SKM-1 treated with dmso at 0.1 percent for 144 hours (cell line): ENCODE results near the gene PKN1.

Source experiments
- DNase-seq: peaks from one replicate; lab custom pipeline; 2025; ENCODE audit not compliant: unreplicated experiment; lab: John Stamatoyannopoulos, UW

The PKN1 gene

GRCh38 chr19:14460935-14461334 is 27.8 kb downstream of the PKN1 start:
- no peak for DNase-seq

- DNase-seq, result peak; percentile 57
Observed at GRCh38 chr19:14462401-14462800, 29.3 kb downstream of the PKN1 start.

DNA sequence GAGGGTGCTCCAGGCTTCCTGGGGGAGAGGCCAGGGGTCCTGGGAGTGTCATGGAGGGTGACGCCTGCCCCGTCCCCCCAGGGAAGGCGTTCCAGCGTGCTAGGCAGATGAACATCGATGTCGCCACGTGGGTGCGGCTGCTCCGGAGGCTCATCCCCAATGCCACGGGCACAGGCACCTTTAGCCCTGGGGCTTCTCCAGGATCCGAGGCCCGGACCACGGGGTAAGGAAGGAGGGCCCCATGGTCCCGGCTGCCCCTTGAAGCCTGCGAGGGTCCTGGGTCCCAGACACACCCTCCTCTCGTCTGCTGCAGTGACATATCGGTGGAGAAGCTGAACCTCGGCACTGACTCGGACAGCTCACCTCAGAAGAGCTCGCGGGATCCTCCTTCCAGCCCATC is 30.6 kb downstream of the PKN1 start:
- DNase-seq, result no peak

GRCh38 chr19:14467391-14467790 is 34.3 kb downstream of the PKN1 start:
- DNase-seq, result no peak

DNA sequence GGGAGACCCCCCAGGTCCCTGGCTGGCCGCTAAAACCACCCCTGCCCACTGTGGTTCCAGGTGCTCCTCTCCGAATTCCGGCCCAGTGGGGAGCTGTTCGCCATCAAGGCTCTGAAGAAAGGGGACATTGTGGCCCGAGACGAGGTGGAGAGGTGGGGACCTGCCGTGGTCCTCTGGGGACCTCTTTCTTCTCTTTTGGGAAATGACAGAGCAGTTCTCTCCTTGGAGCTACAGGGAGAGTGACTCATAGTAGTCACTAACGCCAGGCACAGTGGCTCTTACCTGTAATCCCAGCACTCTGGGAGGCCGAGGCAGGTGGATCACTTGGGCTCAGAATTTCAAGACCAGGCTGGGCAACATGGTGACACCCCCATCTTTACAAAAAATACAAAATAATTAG is 34.7 kb downstream of the PKN1 start:
- DNase-seq, result no peak

GRCh38 chr19:14470031-14470876 is 37.1 kb downstream of the PKN1 start:
- DNase-seq, result no peak

DNA sequence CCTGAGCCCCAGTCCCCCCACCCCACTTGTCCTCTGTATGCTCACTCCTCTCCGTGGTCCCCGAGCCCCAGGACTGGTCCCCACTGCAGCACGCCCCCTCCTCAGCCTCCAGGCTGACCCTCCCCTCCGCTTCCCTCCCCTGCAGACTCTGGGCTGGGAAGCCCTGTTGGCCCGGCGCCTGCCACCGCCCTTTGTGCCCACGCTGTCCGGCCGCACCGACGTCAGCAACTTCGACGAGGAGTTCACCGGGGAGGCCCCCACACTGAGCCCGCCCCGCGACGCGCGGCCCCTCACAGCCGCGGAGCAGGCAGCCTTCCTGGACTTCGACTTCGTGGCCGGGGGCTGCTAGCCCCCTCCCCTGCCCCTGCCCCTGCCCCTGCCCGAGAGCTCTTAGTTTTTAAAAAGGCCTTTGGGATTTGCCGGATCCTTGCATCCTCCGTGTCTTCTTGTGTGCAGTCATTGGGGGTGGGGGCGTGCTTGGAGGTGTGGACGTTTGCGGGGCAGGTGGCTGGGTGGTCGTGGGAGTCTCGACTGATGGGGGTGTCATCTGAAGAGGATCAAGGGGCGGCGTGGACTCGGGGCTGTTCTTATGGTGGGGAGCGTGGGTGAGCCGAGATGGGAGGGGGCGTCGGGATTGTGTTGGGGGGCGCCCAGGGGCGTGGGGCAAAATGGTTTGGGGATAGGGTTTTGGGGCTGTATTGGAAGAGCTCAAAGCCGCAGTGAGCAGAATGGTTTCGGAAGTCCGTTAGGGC is 38.5 kb downstream of the PKN1 start:
- DNase-seq, result no peak

DNA sequence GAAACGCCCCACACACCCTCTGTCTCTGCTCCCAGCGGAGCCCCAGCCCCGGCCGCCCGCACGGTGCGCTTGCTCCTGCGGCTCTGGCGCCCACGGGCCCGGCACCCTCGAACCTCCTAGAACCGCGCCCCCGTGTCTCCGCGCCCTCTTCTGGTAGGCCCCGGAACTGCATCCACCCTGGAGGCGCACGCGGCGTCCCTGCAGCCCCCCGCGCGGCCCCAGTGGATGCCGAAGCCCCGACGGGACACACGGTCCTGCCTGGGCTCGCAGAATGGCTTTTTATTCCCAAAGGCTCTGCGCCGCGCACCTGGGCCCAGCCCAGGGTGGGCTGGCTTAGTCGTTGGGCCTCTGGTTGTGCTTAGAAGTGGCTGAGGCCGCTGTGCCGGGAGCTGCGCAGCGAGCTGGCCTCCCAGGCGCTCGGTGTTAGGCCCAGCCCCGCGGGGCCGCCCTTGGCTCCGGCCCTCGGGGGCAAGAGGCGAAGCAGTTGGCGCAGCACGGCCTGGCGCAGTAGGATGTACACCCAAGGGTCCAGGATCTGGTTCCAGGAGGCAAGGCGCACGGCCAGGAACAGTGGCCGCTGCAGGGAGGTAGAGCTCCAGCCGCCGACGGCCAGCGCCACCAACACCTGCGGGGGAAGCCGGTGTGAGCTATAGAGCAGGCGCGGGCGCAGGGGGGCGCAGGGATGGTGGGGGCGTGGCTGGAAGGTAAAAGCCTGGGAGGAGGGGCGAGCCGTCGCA is 39.3 kb downstream of the PKN1 start:
- peak; percentile 42 for DNase-seq

DNA sequence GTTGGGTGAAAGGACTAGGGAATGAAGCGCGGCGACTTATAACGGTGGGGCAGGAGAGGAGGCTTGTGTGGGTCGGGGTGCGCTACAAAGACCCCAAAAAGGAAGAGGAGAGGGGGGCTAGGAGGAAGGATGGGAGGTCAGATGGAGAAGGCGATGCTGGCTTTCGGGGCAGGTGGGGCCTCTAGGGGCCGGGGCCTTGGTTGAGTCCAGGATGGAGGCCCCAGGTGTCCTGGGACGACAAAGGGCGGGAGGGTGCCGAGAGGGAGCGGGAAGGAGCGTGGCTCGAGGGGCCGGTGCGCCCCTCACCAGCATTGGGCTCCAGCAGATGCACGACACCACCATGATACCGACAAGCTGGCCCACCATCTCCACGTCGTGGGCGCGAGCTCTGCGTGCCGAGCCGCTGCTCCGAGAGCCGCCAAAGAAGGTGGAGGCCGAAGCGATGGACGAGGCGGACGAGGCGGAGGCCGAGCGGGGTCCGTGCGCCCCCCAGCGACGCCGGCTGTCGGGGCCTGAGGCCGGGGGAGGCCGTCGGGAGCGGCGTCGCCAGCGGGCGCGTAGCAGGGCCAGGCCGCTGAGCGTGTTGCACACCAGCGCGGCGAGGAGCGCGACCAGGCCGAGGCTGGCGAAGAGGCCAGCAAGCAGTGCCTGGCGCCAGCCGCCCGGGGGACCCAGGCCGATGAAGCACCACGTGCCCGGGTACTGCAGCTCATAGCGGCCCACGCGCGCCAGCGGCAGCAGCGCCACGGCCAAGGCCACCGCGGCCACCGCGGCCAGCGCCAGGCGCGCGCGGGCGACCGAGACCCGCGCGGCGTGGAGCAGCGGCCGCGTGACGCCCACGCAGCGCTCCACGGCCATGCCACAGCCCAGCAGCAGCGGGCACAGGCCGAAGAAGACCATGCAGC is 40.2 kb downstream of the PKN1 start:
- DNase-seq, result no peak

GRCh38 chr19:14473978-14474578 is 41.0 kb downstream of the PKN1 start:
- no peak for DNase-seq

- no peak for DNase-seq
Observed at GRCh38 chr19:14474827-14475226, 41.7 kb downstream of the PKN1 start.

- no peak for DNase-seq
Observed at GRCh38 chr19:14475251-14476073, 42.4 kb downstream of the PKN1 start, which contains the start of gene PTGER1. TSS of gene PTGER1 (minus strand) at chr19:14475354. CDS start at chr19:14474320, 1,034 bp downstream.

GRCh38 chr19:14476327-14476672 is 43.2 kb downstream of the PKN1 start:
- no peak for DNase-seq

GRCh38 chr19:14476673-14477401 is 43.7 kb downstream of the PKN1 start:
- peak; percentile 33 for DNase-seq

DNA sequence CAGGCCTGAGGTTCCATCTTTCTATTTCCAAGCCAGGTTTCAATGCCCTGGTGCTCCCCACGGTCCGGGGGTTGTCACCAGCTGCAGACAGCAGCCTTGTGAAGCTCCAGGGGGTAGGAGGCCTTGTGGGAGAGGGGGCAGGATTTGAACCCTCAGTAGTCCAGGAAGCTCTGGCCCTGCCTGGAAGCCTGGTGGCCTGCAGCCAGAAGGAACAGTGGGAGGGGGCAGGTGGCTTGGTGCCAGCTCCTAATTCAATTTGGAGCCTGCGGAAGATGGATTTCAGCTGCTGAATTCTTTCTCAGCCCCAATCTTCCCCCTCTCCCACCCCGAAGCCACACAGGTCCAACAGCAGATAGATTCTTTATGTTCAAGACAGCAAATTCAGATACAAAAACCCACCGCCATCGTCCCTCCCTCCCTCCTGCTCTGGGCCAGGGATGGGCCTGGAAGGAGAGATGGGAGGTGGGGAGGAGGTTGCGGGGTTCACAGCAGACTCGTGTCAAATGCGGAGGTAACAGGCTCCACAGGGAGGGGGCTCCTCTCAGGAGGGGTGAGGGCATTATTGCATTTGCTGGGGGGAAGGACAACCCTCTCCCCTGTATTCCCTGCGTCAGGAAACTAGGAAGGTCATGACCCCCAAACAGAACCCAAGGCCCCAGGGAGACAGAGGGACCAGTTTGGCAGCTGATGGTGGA is 44.5 kb downstream of the PKN1 start:
- DNase-seq, result no peak

GRCh38 chr19:14478113-14478545 is 45.0 kb downstream of the PKN1 start:
- DNase-seq, result no peak

- no peak for DNase-seq
Observed at GRCh38 chr19:14479309-14479974, 46.3 kb downstream of the PKN1 start.
